Activated CD4-positive, CD25-positive, alpha-beta regulatory T cell treated with anti-CD3 and anti-CD28 coated beads, Interleukin-2, amount 50 U/mL, for 72 hours (primary cell): ENCODE measurements around the gene RNF113B.

Source experiments
- DNase-seq: peaks from one replicate; pipeline ENCODE4 v3.0.0; 2021

RNF113B gene

GRCh38 chr13:98173431-98174152 is 3.5 kb downstream of the RNF113B start:
- DNase-seq: no peak

- no peak for DNase-seq
Measured at GRCh38 chr13:98172590-98173422, 4.3 kb downstream of the RNF113B start.

- no peak for DNase-seq
Measured at GRCh38 chr13:98171900-98172589, 5.0 kb downstream of the RNF113B start.

DNA sequence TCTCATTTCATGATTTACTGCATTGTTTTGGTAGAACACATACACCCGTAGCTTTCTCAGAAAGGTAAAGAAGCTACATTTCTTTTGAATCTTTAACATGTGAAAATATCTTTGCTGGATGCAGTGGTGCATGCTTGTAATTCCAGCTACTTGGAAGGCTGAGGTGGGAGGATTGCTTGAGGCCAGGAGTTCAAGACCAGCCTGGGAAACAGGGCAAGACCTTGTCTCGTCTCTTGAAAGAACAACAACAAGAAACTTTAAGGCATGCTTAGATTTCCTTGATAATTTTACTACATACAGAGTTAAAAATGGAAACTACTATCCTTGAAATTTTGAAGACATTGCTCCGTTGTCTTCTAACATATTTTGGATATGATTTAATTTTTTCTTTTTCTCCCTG is 7.7 kb downstream of the RNF113B start:
- DNase-seq: no peak

- DNase-seq: no peak
Measured at GRCh38 chr13:98162935-98163334, 14.1 kb downstream of the RNF113B start.

DNA sequence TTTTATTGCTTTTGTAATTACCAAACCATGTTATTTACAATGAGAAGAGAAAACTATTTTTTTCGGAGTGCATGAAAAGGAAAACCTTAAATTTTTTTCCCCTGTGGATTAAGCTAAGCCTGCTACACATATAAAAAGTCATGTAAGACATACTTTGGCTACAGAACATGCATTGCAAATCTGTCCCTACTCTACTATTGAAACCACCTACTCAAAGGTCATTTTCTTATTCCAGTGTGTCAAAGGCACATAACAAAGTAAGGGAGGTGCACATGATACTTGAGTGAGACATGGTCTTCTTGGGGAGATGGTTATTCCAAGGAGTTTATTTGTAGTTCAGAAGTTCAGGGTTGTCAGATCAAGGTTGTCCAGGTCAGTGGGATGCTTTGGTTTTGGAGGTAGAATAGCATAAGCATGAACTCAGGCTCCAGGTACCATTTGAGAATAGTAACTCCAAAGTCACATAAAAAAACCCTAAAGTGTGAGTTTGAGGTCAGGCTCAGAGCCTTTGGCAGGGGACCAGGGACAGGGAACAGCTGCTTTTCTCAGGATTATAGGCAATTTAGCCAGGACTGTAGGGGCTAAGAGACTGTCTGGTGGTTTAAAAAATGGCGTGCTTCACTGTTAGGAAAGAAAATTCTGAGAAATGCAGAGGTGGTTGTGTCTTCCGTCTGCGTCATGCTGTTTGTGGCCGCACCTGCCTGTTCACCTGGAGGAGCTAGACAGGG is 18.7 kb downstream of the RNF113B start:
- DNase-seq: no peak

DNA sequence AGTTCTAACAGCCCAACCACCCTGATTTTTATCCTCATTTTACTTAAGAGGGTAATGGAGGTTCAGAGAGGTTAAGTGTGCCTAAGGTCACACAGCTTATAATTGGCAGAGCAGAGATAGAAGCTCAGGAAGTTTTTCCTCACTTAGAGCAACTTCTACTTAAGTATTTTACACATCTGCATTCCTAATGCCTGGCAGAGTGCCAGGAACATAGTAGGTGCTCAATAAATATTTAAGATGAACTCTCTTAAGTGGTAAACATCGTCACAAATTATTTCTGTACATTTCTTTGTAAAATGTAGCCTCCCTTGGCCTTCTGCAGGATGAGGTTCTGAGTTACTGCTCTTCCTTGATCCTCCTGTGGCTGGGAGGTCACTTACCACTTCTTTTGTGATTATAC is 19.5 kb downstream of the RNF113B start:
- no peak for DNase-seq

DNA sequence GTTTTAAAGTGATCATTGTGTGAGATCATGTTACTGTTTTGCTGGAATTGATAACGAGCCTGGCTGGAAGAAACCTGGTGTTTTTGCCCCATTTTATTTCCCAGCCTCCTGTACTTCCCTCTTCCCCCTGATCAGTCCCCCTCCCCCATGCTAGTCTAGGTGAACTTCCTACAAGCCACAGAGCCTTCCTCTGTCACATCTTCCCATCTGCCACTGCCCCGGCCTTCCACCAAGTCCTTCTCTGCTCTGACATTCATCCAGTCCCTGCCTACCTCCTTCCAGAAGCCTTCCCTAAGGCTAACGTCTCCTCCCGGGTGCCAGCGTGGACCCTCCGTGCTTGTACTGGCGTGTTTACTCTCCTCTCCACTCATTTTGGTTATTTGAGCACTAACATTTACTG is 19.9 kb downstream of the RNF113B start:
- no peak for DNase-seq

DNA sequence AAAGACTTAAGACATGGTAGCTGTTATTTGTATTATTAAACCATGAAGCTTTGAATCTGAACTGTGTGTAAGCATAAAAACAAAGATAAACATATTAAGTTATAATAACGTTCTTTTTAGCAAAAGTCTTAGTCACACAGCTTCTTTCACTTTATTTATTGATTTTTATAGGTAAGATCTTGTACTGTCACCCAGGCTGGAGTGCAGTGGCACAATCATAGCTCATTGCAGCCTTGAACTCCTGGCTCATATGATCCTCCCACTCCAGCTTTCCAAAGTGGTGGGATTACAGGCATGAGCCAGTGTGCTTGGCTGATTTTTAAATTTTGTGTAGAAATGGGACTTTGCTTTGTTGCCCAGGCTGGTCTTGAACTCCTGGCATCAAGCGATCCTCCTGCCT is 20.8 kb downstream of the RNF113B start:
- no peak for DNase-seq

DNA sequence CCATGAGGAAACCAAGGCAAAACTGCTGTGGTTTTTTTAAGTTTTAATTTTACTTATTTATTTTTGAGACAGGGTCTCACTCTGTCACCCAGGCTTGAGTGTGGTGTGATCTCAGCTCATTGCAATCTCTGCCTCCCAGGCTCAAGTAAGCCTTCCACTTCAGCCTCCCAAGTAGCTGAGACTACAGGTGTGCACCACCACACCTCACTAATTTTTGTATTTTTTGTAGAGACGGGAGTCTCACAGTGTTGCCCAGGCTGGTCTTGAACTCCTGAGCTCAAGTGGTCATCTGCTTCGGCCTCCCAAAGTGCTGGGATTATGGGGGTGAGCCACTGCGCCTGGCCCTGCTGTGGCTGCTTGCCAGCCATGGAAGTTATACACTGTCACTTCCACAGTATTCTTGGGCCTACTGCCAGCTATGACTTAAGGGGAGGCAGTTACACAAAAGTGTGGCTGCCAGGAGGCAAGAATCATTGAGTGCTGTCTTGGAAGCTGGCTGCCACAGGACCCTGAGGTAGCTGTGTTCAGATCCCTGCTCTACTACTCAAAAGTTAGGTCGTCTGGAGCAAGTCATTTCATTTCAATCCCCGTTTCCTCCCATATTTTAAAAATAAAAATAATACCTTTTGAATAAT is 21.5 kb downstream of the RNF113B start:
- DNase-seq: no peak

GRCh38 chr13:98150832-98151479 is 26.1 kb downstream of the RNF113B start:
- no peak for DNase-seq

DNA sequence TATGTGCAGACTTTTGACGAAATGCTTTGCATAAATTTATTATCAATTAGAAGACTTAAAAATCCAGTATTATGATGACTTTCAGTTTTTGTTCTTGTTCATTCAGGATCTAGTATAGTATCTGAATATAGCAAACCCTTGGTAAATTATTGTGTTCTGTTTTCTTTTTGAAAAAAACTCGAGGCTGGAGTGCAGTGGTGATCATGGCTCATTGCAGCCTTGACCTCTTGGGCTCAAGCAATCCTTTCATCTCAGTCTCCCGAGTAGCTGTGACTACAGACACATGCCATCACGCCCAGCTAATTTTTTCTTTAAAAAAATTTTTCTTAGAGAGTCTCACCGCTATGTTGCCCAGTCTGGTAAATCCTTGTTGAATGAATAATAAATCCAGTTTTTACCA is 29.5 kb downstream of the RNF113B start:
- DNase-seq: no peak

GRCh38 chr13:98144801-98145350 is 32.2 kb downstream of the RNF113B start:
- DNase-seq: no peak

- no peak for DNase-seq
Measured at GRCh38 chr13:98144027-98144741, 32.9 kb downstream of the RNF113B start.

DNA sequence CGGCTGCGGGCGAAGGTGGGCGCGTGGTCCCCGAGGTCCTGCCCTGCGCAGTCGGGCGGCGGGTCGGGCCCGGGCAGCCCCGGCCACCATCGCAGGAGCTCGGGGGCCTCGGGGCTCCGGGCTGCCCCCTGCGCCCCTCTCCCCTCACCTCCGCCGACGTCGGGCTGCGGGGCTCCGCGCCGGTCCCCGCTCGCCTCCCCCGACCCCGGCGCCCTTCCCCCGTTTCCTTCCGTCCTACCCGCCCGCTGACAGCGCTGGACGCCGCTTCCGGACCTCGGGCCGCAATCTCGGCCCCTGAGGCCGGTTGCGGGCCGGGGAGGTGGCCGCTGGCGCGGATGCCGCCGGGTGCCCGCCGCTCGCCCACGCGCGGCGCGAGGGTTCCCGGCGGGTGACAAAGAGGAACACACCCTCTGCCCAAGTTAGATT is 33.5 kb downstream of the RNF113B start:
- DNase-seq: no peak

- DNase-seq: no peak
Measured at GRCh38 chr13:98143157-98143553, 33.9 kb downstream of the RNF113B start.

- DNase-seq: peak; percentile 33
Measured at GRCh38 chr13:98142380-98143156, 34.5 kb downstream of the RNF113B start, which contains the start of gene FARP1. TSS of gene FARP1 (plus strand) at chr13:98143094. CDS start at chr13:98213243, 70,149 bp downstream.

DNA sequence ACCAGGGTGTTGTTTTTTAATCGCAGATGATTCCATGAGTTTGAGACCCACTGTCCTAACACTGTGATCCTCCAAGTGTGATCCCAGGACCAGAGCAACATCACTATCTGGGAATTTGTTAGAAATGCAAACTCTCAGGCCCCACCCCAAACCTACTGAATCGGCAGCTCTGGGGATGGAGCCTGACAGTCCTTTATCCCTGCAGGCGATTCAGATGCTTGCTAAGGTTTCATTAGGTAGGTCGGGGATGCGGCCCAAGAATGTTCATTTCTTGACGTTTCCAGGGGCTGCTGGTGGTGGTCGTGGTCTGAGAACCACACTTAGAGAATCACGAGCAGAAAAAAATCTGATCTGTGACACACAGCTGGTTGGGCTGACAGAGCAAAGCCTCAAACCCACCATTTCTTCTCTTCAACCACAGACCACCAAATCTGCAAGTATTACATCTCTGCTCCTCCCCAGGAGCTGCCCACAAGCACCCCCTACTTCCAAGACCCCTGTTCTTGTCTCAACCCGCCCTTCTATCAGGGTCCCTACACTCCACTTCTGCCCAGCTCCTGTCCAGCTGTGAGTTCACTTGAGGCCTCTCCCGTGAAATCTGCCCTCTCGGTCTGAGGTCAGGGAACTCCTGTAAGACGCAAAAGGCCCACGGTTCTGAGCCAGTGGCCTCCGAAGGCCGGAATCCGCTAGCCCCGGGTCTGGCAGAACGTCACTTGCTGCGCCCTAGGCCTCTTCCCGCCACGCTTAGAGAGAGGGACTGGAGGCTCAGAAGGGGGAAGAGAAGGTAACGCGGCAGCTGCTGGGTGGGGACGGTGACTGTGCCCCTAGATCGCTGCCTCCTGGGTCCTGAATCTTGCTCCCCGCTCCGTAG is 35.3 kb downstream of the RNF113B start:
- no peak for DNase-seq

GRCh38 chr13:98141091-98141490 is 36.0 kb downstream of the RNF113B start:
- no peak for DNase-seq
